Measurements from ENCODE around the gene UCMA.
A peak's percentile ranks its signal among the peaks of the same experiment; 100 is the strongest.
"Not testable (repeated sequence)": the region's sequence is repeated elsewhere in the genome, so short reads cannot be mapped to it uniquely, and the experiment has no call there.

The UCMA gene

GRCh38 chr10:13234172-13234571 lies at the start of gene UCMA:
Gene UCMA, minus strand, starts transcription at chr10:13234374. Its CDS starts 116 bp downstream, at chr10:13234258.
- no peak for DNase-seq (ENCODE audit: low read depth in 2 of 2)

GRCh38 chr10:13282348-13282747 lies 48.2 kb upstream of the UCMA start:
- DNase-seq (ENCODE audit: low read depth in 2 of 2) = not testable (repeated sequence)

- no peak for DNase-seq (ENCODE audit: low read depth in 2 of 2)
Measured at GRCh38 chr10:13276749-13277365, 42.7 kb upstream of the UCMA start.

- DNase-seq (ENCODE audit: low read depth in 2 of 2) = not testable (repeated sequence)
Measured at GRCh38 chr10:13276146-13276545, 42.0 kb upstream of the UCMA start.

GRCh38 chr10:13272164-13272571 lies 38.0 kb upstream of the UCMA start:
- DNase-seq (ENCODE audit: low read depth in 2 of 2) = no peak

GRCh38 chr10:13271552-13272163 lies 37.5 kb upstream of the UCMA start:
- peak; percentile 9 to 19 for DNase-seq (ENCODE audit: low read depth in 2 of 2)

GRCh38 chr10:13270877-13271551 lies 36.8 kb upstream of the UCMA start:
- no peak for DNase-seq (ENCODE audit: low read depth in 2 of 2)

- no peak for DNase-seq (ENCODE audit: low read depth in 2 of 2)
Measured at GRCh38 chr10:13268841-13269240, 34.7 kb upstream of the UCMA start.

GRCh38 chr10:13268310-13268709 lies 34.1 kb upstream of the UCMA start:
- no peak for DNase-seq (ENCODE audit: low read depth in 2 of 2)

GRCh38 chr10:13263591-13263990 lies 29.4 kb upstream of the UCMA start:
- no peak for DNase-seq (ENCODE audit: low read depth in 2 of 2)

- no peak for DNase-seq (ENCODE audit: low read depth in 2 of 2)
Measured at GRCh38 chr10:13262433-13262832, 28.3 kb upstream of the UCMA start.

- DNase-seq (ENCODE audit: low read depth in 2 of 2) = no peak
Measured at GRCh38 chr10:13257621-13258140, 23.5 kb upstream of the UCMA start.

- DNase-seq (ENCODE audit: low read depth in 2 of 2) = no peak
Measured at GRCh38 chr10:13256627-13257026, 22.5 kb upstream of the UCMA start.

- DNase-seq (ENCODE audit: low read depth in 2 of 2) = no peak
Measured at GRCh38 chr10:13253726-13254125, 19.6 kb upstream of the UCMA start.

GRCh38 chr10:13247784-13248183 lies 13.6 kb upstream of the UCMA start:
- DNase-seq (ENCODE audit: low read depth in 2 of 2) = no peak

- DNase-seq (ENCODE audit: low read depth in 2 of 2) = no peak
Measured at GRCh38 chr10:13247246-13247645, 13.1 kb upstream of the UCMA start.

GRCh38 chr10:13242260-13242659 lies 8.1 kb upstream of the UCMA start:
- not testable (repeated sequence) for DNase-seq (ENCODE audit: low read depth in 2 of 2)

GRCh38 chr10:13241613-13242012 lies 7.4 kb upstream of the UCMA start:
- DNase-seq (ENCODE audit: low read depth in 2 of 2) = no peak

GRCh38 chr10:13239923-13240322 lies 5.7 kb upstream of the UCMA start:
- DNase-seq (ENCODE audit: low read depth in 2 of 2) = no peak

GRCh38 chr10:13238271-13239077 lies 4.3 kb upstream of the UCMA start:
- no peak for DNase-seq (ENCODE audit: low read depth in 2 of 2)

GRCh38 chr10:13236638-13237037 lies 2.5 kb upstream of the UCMA start:
- DNase-seq (ENCODE audit: low read depth in 2 of 2) = no peak

- DNase-seq (ENCODE audit: low read depth in 2 of 2) = not testable (repeated sequence)
Measured at GRCh38 chr10:13234736-13235135, 562 bp upstream of the UCMA start.
